Kidney epithelial cell (primary cell): ENCODE measurements around the gene MTFMT. TPM values are rescaled to one million over a fixed set of nuclear protein-coding genes. Genes with fewer than 3 reads are reported as not detected.

Source experiments
- DNase-seq: peaks from one replicate; pipeline ENCODE4 v3.0.0-alpha.2; 2010; ENCODE audit warnings: low read depth
- H3K27me3 ChIP-seq: 2 replicates; pipeline ENCODE4 v1.6.0; 2011; ENCODE audit warnings: low read length; ENCODE audit not compliant: control insufficient read depth, insufficient read depth
- H3K36me3 ChIP-seq: 2 replicates; pipeline ENCODE4 v1.5.1; 2011; ENCODE audit warnings: low read length; ENCODE audit not compliant: control insufficient read depth, insufficient read depth
- H3K4me3 ChIP-seq: 2 replicates; pipeline ENCODE4 v1.5.1; 2011; ENCODE audit warnings: low read depth, mild to moderate bottlenecking, control low read depth, low read length
- CTCF ChIP-seq: IDR thresholded peaks from 2 replicates; pipeline ENCODE4 v1.5.1; 2011; ENCODE audit warnings: mild to moderate bottlenecking, moderate library complexity, low read length, control low read depth, inconsistent platforms; ENCODE audit not compliant: insufficient read depth, poor library complexity, severe bottlenecking
- total RNA-seq: library from RNA; depleted of rRNA; stranded (reverse); fragments of >200 nt; gene quantifications from 2 replicates; pipeline ENCODE4 v1.2.3, GENCODE V29; 2015

MTFMT gene
- total RNA-seq, 1 donor from 2014 or later: 17.3 TPM

GRCh38 chr15:65057549-65057940, 28.1 kb upstream of the MTFMT start:
- peaks cover 24% of the 10 kb centered on the region for H3K27me3 ChIP-seq
- no peak overlapping the region for H3K4me3 ChIP-seq
- no peaks in the 10 kb centered on the region for H3K36me3 ChIP-seq
- TF ChIP-seq CTCF: no peak
- DNase-seq: no peak

- no peak overlapping the region for H3K4me3 ChIP-seq
- H3K27me3 ChIP-seq: peaks cover 21% of the 10 kb centered on the region
- TF ChIP-seq CTCF: no peak
- H3K36me3 ChIP-seq: no peaks in the 10 kb centered on the region
- peak; percentile 93 for DNase-seq
Measured at GRCh38 chr15:65056868-65057548, 27.6 kb upstream of the MTFMT start.

- Histone ChIP-seq H3K4me3 (no peak overlapping the region), H3K27me3 (peaks cover 22% of the 10 kb centered on the region), H3K36me3 (no peaks in the 10 kb centered on the region)
- no peak for DNase-seq
- no peak for TF ChIP-seq CTCF
Measured at GRCh38 chr15:65056106-65056505, 26.7 kb upstream of the MTFMT start.

GRCh38 chr15:65055201-65055870, 25.9 kb upstream of the MTFMT start:
- DNase-seq: no peak
- TF ChIP-seq CTCF: no peak

GRCh38 chr15:65054333-65055200, 25.1 kb upstream of the MTFMT start:
- TF ChIP-seq CTCF: peak; percentile 99
- Histone ChIP-seq H3K4me3 (no peak overlapping the region), H3K27me3 (peaks cover 17% of the 10 kb centered on the region), H3K36me3 (no peaks in the 10 kb centered on the region)
- no peak for DNase-seq

More at GRCh38 chr15:65055201-65055870, 25.9 kb upstream of the MTFMT start:
- no peaks in the 10 kb centered on the region for H3K36me3 ChIP-seq
- no peak overlapping the region for H3K4me3 ChIP-seq
- H3K27me3 ChIP-seq: peaks cover 14% of the 10 kb centered on the region
